ENCODE data around the gene NEK1.

NEK1 gene

GRCh38 chr4:169611991-169612870 is at the start of gene NEK1:
NEK1 (minus strand) TSS chr4:169612583; CDS start chr4:169602630, 9,953 bp downstream.
- DNase-seq (ENCODE audit: low spot score), result peak; percentile 76

GRCh38 chr4:169661761-169662160 is 49.4 kb upstream of the NEK1 start:
- DNase-seq (ENCODE audit: low spot score), result no peak

GRCh38 chr4:169660929-169661328 is 48.5 kb upstream of the NEK1 start:
- no peak for DNase-seq (ENCODE audit: low spot score)

- peak; percentile 98 for DNase-seq (ENCODE audit: low spot score)
Observed at GRCh38 chr4:169659716-169660670, 47.6 kb upstream of the NEK1 start.

GRCh38 chr4:169658975-169659715 is 46.8 kb upstream of the NEK1 start:
- DNase-seq (ENCODE audit: low spot score), result peak; percentile 4

- DNase-seq (ENCODE audit: low spot score), result no peak
Observed at GRCh38 chr4:169658196-169658595, 45.8 kb upstream of the NEK1 start.

- DNase-seq (ENCODE audit: low spot score), result no peak
Observed at GRCh38 chr4:169657470-169658107, 45.2 kb upstream of the NEK1 start.

- DNase-seq (ENCODE audit: low spot score), result no peak
Observed at GRCh38 chr4:169655401-169655800, 43.0 kb upstream of the NEK1 start.

- no peak for DNase-seq (ENCODE audit: low spot score)
Observed at GRCh38 chr4:169652535-169652934, 40.2 kb upstream of the NEK1 start.

- no peak for DNase-seq (ENCODE audit: low spot score)
Observed at GRCh38 chr4:169650227-169650936, 38.0 kb upstream of the NEK1 start.

- DNase-seq (ENCODE audit: low spot score), result no peak
Observed at GRCh38 chr4:169649545-169650226, 37.3 kb upstream of the NEK1 start.

GRCh38 chr4:169645627-169646026 is 33.2 kb upstream of the NEK1 start:
- DNase-seq (ENCODE audit: low spot score), result no peak

GRCh38 chr4:169644802-169645201 is 32.4 kb upstream of the NEK1 start:
- DNase-seq (ENCODE audit: low spot score), result no peak

GRCh38 chr4:169640261-169640870 is 28.0 kb upstream of the NEK1 start:
- DNase-seq (ENCODE audit: low spot score), result no peak

GRCh38 chr4:169634975-169635374 is 22.6 kb upstream of the NEK1 start:
- no peak for DNase-seq (ENCODE audit: low spot score)

GRCh38 chr4:169632896-169633295 is 20.5 kb upstream of the NEK1 start:
- no peak for DNase-seq (ENCODE audit: low spot score)

- no peak for DNase-seq (ENCODE audit: low spot score)
Observed at GRCh38 chr4:169630069-169630468, 17.7 kb upstream of the NEK1 start.

GRCh38 chr4:169628579-169628978 is 16.2 kb upstream of the NEK1 start:
- no peak for DNase-seq (ENCODE audit: low spot score)

- DNase-seq (ENCODE audit: low spot score), result no peak
Observed at GRCh38 chr4:169627307-169627706, 14.9 kb upstream of the NEK1 start.
